Fibroblast of lung (primary cell): Measurements from ENCODE around the gene LRMDA. TPM values are rescaled to one million over a fixed set of nuclear protein-coding genes. Genes with fewer than 3 reads are reported as not detected.
A peak's percentile ranks its signal among the peaks of the same experiment; 100 is the strongest.

Experiments used
- DNase-seq, 2 donors: peaks; one replicate each; pipeline versions ENCODE4 v3.0.0 to v3.0.0-alpha.2; 2010; ENCODE audit warnings: low read depth in 2 of 2
- H2AFZ ChIP-seq: 2 replicates; pipeline ENCODE4 v1.5.1; 2012; ENCODE audit warnings: low read length, control low read depth, inconsistent platforms
- H3K27ac ChIP-seq: 2 replicates; pipeline ENCODE4 v1.5.1; 2011; ENCODE audit warnings: low read length, control low read depth; ENCODE audit not compliant: insufficient read depth
- H3K27me3 ChIP-seq: 2 replicates; pipeline ENCODE4 v1.5.1; 2011; ENCODE audit warnings: mild to moderate bottlenecking, low read length; ENCODE audit not compliant: control insufficient read depth, insufficient read depth
- H3K36me3 ChIP-seq: 2 replicates; pipeline ENCODE4 v1.5.1; 2011; ENCODE audit warnings: low read length; ENCODE audit not compliant: control insufficient read depth, insufficient read depth
- H3K4me1 ChIP-seq: 2 replicates; pipeline ENCODE4 v1.5.1; 2011; ENCODE audit warnings: low read length; ENCODE audit not compliant: control insufficient read depth, insufficient read depth; ENCODE audit errors: extremely low read depth
- H3K4me2 ChIP-seq: 2 replicates; pipeline ENCODE4 v1.5.1; 2011; ENCODE audit warnings: low read length, control low read depth; ENCODE audit not compliant: insufficient read depth; ENCODE audit errors: extremely low read depth
- H3K4me3 ChIP-seq, 4 experiments: fragments of 200-600 bp in 1 of 4; sonication (generic) in 1 of 4; replicated peaks in 1 of 4; 2 replicates each; pipeline ENCODE4 v1.5.1; 2011 to 2016; ENCODE audit warnings: low read length in 4 of 4, low read depth in 3 of 4, mild to moderate bottlenecking in 3 of 4, control low read depth in 2 of 4, inconsistent platforms in 1 of 4, mixed read lengths in 1 of 4; ENCODE audit not compliant: insufficient read depth in 1 of 4; ENCODE audit errors: control extremely low read depth in 1 of 4
- H3K79me2 ChIP-seq: 2 replicates; pipeline ENCODE4 v1.5.1; 2012; ENCODE audit warnings: mild to moderate bottlenecking, low read length, inconsistent platforms; ENCODE audit not compliant: control insufficient read depth, insufficient read depth
- H3K9ac ChIP-seq: 2 replicates; pipeline ENCODE4 v1.5.1; 2011; ENCODE audit warnings: mild to moderate bottlenecking, low read length, control low read depth; ENCODE audit not compliant: insufficient read depth
- H3K9me3 ChIP-seq: 2 replicates; pipeline ENCODE4 v1.5.1; 2012; ENCODE audit warnings: low read depth, low read length; ENCODE audit not compliant: control insufficient read depth, insufficient read depth
- H4K20me1 ChIP-seq: 2 replicates; pipeline ENCODE4 v1.5.1; 2011; ENCODE audit warnings: low read length; ENCODE audit not compliant: control insufficient read depth, insufficient read depth; ENCODE audit errors: extremely low read depth
- EZH2 ChIP-seq: IDR thresholded peaks from 2 replicates; pipeline ENCODE4 v1.5.1; 2012; ENCODE audit warnings: low read length, control low read depth, mild to moderate bottlenecking; ENCODE audit errors: missing control alignments
- polyA plus RNA-seq, 2 donors: library from polyadenylated mRNA; depleted of rRNA in 1 of 2; stranded (reverse) in 1 of 2; unstranded in 1 of 2; fragments of >200 nt; gene quantifications; 2 replicates each; pipeline ENCODE4 v1.2.1, GENCODE V29; 2011 to 2012; ENCODE audit warnings: missing spikeins in 1 of 2
- total RNA-seq: library from RNA; depleted of rRNA; stranded (reverse); fragments of >200 nt; gene quantifications from 2 replicates; pipeline ENCODE4 v1.2.1, GENCODE V29; 2014
- TF ChIP-seq, protein P1 (sequence below), 2 donors: IDR thresholded peaks in 1 of 2; conservative IDR thresholded peaks in 1 of 2; 1 replicate in 1 of 2; 2 replicates in 1 of 2; pipeline ENCODE4 v1.5.1; 2011 to 2012; ENCODE audit warnings: low read length in 2 of 2, control low read depth in 1 of 2, inconsistent platforms in 1 of 2, low read depth in 1 of 2, mild to moderate bottlenecking in 1 of 2

LRMDA gene
- total and polyA plus RNA-seq, 2 donors (not counting 1 experiment from before 2014, with no cell fraction given): 1.7 to 2.0 TPM

DNA sequence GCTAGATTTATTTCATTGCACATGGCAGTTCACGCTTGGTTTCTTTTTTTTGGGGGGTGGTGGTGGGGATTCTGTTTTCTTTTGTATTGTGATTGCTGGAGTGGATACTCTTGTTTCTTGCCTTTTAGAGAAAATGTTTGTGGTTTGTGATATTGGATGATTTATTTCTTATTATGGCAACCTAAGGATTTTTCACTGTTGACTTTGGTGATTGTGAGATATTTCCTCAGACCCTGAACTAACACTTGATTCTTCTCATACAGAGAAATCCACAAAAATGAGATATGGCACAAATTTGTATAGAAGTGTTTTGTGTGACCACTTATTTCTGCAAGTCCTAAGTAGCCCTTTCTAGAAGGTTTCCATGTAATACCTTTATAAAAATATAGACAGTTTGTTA lies 871.1 kb downstream of the LRMDA start:
- peaks cover 5% of the 10 kb centered on the region for H3K4me1 ChIP-seq
- no peak overlapping the region for H3K9ac ChIP-seq
- no peaks in the 10 kb centered on the region for H3K79me2 ChIP-seq
- DNase-seq: peak in 1 of 2 donors; percentile 78
- H3K9me3 ChIP-seq: no peaks in the 10 kb centered on the region
- H2AFZ ChIP-seq: no peak overlapping the region
- no peak overlapping the region for H3K27ac ChIP-seq
- H3K27me3 ChIP-seq: no peaks in the 10 kb centered on the region
- TF ChIP-seq EZH2: no peak
- TF ChIP-seq, protein P1, sequence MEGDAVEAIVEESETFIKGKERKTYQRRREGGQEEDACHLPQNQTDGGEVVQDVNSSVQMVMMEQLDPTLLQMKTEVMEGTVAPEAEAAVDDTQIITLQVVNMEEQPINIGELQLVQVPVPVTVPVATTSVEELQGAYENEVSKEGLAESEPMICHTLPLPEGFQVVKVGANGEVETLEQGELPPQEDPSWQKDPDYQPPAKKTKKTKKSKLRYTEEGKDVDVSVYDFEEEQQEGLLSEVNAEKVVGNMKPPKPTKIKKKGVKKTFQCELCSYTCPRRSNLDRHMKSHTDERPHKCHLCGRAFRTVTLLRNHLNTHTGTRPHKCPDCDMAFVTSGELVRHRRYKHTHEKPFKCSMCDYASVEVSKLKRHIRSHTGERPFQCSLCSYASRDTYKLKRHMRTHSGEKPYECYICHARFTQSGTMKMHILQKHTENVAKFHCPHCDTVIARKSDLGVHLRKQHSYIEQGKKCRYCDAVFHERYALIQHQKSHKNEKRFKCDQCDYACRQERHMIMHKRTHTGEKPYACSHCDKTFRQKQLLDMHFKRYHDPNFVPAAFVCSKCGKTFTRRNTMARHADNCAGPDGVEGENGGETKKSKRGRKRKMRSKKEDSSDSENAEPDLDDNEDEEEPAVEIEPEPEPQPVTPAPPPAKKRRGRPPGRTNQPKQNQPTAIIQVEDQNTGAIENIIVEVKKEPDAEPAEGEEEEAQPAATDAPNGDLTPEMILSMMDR (conservative IDR thresholded peaks at IDR 0.05 in 1 of 2, IDR thresholded peaks at IDR 0.05 in 1 of 2; ENCODE audit: low read depth in 1 of 2, low read length in 2 of 2): no peak
- no peak overlapping the region for H3K4me3 ChIP-seq
- no peak overlapping the region for H3K4me2 ChIP-seq
- no peaks in the 10 kb centered on the region for H3K36me3 ChIP-seq
- no peaks in the 10 kb centered on the region for H4K20me1 ChIP-seq

DNA sequence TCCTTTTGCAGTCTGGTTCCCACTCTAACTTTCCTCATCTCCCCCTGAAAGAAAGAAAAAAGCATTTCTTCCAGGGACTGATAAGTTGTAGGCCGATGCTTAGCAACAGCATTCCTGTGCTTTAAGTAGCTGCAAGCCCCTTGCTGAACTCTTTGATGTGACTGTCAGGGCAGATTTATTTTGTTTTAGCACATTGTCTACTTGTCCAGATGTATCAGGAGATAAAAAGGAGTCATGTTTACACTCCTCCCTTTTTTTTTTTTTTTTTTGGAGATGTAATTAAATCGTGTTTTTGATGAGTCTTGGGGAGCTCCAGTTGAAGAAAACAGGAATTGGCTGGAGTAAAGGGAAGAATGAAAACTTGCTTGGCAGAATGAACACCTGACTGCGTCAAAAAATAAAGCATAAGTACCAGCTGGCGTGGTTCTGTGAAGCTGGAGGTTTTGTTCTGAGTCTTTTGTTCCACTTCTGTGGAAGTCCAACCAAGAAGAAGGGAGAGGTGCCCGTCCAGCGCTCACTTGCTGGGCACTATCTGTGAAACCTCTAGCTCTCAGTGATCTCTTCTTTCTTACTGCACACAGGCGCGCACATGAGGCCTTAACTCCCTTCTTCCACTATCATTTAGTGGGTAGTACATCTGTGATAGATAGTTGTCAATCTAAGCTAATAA lies 871.7 kb downstream of the LRMDA start:
- H3K79me2 ChIP-seq: no peaks in the 10 kb centered on the region
- no peak overlapping the region for H3K4me3 ChIP-seq
- no peak overlapping the region for H2AFZ ChIP-seq
- H3K9ac ChIP-seq: no peak overlapping the region
- no peak overlapping the region for H3K27ac ChIP-seq
- no peaks in the 10 kb centered on the region for H3K27me3 ChIP-seq
- no peaks in the 10 kb centered on the region for H3K9me3 ChIP-seq
- TF ChIP-seq EZH2: no peak
- TF ChIP-seq, protein P1 (conservative IDR thresholded peaks at IDR 0.05 in 1 of 2, IDR thresholded peaks at IDR 0.05 in 1 of 2; ENCODE audit: low read depth in 1 of 2, low read length in 2 of 2): no peak
- peak; percentile 16 to 84 for DNase-seq
- H3K4me2 ChIP-seq: no peak overlapping the region
- H4K20me1 ChIP-seq: no peaks in the 10 kb centered on the region
- H3K36me3 ChIP-seq: no peaks in the 10 kb centered on the region
- H3K4me1 ChIP-seq: peaks cover 5% of the 10 kb centered on the region

DNA sequence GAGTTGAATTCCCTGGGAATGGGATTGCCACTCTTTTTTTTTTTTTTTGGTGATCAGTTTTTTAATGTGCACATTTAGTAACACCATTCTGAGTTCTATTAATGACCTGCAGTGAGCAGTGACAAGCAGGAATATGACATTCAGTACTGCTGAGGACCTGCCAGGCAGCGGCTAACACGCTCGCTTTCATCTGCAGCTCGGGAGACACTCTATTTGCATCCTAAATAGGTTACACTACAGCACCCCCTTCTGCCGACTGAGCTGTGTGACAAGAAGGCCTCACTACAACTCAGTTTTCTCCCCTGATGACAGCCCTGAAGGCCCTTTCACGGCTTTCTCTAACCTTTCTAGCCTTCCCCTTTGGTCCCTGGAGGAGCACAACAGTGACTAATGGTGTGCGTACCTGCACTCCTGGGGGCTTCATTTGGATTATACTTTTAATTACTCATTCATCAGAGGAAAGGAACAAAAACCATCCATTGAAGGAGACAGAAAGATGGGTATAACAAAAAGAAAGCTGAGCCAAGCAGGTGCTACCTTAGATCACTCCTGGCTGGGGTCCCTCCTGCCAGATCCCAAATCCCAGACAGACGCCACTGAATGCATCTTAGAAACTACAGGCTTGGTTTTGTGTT lies 872.4 kb downstream of the LRMDA start:
- no peak overlapping the region for H3K4me2 ChIP-seq
- no peak for TF ChIP-seq EZH2
- TF ChIP-seq, protein P1 (conservative IDR thresholded peaks at IDR 0.05 in 1 of 2, IDR thresholded peaks at IDR 0.05 in 1 of 2; ENCODE audit: low read depth in 1 of 2, low read length in 2 of 2): peak; percentile 56 to 81
- H2AFZ ChIP-seq: no peak overlapping the region
- H3K4me1 ChIP-seq: peaks cover 5% of the 10 kb centered on the region
- no peak overlapping the region for H3K27ac ChIP-seq
- H3K9ac ChIP-seq: no peak overlapping the region
- no peaks in the 10 kb centered on the region for H3K79me2 ChIP-seq
- H4K20me1 ChIP-seq: no peaks in the 10 kb centered on the region
- H3K36me3 ChIP-seq: no peaks in the 10 kb centered on the region
- DNase-seq: peak; percentile 82 to 89
- no peaks in the 10 kb centered on the region for H3K27me3 ChIP-seq
- H3K9me3 ChIP-seq: no peaks in the 10 kb centered on the region
- H3K4me3 ChIP-seq: no peak overlapping the region
